NCI-H1417 treated with DMSO at 0.1 percent for 48 hours (cell line): ENCODE data around the gene ZYX.

Experiments
- DNase-seq: peaks from one replicate; lab custom pipeline; 2025; lab: John Stamatoyannopoulos, UW

The ZYX gene, protein sequence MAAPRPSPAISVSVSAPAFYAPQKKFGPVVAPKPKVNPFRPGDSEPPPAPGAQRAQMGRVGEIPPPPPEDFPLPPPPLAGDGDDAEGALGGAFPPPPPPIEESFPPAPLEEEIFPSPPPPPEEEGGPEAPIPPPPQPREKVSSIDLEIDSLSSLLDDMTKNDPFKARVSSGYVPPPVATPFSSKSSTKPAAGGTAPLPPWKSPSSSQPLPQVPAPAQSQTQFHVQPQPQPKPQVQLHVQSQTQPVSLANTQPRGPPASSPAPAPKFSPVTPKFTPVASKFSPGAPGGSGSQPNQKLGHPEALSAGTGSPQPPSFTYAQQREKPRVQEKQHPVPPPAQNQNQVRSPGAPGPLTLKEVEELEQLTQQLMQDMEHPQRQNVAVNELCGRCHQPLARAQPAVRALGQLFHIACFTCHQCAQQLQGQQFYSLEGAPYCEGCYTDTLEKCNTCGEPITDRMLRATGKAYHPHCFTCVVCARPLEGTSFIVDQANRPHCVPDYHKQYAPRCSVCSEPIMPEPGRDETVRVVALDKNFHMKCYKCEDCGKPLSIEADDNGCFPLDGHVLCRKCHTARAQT

DNA sequence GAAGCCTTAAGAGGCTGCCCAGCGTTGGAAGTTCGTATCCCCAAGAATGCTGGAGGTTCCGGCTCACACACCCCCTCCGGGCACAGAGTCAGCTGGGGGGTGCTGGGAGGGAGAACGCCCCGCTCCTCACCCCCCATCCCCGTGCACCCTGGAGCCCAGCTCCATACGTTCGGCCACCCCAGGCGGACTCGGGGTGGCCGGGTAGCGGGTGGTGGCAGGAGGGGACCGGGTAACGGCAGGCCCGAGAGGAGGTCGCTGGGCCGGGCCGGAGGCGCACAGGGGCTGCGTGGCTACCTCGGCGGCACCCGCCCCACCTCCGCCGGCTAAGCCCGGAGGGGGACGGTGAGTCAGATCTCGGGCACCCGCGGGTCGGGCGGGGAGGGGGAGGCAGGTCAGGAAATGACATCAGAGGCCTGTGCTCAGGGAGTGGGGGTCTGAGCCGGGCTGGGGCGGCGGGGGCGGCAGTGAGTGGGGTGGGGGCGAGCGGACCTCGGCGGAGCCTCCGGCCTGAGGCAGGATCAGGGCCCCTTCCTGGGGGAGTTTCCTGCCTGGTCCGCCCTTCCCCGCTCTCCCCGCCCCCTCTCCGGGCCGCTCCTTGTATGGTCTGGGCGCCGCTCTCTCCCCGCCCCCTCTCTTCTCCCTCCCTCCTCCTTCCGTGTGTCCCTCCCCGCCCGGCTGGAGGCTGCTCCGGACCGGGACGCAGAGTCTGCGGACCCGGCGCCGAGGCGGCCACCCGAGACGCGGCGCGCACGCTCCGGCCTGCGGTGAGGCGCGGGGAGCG is at the start of gene ZYX:
ZYX (plus strand) TSS at position 700 of the 781 bp plus-strand sequence. CDS start 227 bp downstream, outside the sequence.
- DNase-seq = peak; percentile 41

DNA sequence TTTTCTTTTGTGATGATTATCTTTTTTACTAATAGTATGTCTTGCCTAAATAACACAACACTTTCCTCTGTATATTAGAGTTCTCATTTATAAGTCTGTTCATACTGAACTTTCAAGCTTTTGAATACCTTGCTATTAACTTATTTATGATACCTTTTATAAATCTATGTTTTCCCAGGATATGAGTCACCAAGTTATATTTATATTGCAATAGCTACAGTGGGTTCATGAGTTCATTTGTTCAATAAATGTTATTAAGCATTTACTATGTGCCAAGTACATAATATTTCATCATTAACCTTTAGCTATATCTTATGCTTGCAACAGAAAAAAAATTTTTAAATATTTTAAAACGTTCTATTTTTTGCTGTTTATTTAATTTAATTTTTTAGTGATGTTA is 46.9 kb upstream of the ZYX start:
- no peak for DNase-seq

DNA sequence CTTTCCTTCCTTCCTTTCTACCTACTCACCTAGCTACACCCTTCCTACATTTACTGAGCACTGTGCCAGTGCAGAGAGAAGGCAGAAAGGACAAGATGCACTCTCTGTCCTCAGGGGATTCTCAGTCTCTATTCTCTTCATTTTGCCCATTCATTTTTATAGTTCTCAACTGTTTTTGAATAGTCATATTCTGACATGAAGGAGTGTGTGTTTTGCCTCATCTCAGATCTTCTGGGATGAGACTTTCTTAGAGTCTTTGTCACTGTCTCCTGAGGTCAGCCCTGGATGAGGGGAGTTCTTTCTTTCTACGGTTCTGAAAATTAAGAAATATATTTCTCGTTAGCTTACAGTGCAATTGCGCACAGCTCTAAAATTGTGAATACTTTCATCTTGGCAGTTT is 43.9 kb upstream of the ZYX start:
- DNase-seq = no peak

DNA sequence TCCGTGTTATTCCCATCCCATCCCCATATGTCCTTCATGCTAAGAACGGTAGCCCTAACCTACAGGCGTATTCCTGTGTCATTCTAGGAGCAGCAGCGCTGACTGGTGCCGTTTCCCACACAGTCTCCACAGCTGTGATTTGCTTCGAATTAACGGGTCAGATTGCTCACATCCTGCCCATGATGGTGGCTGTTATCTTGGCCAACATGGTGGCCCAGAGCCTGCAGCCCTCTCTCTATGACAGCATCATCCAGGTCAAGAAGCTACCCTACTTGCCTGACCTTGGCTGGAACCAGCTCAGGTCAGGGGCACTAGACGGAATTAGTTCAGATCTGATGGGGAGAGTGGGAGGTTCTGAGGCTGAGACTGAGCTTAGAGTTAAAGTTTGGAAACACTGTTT is 39.3 kb upstream of the ZYX start:
- no peak for DNase-seq

DNA sequence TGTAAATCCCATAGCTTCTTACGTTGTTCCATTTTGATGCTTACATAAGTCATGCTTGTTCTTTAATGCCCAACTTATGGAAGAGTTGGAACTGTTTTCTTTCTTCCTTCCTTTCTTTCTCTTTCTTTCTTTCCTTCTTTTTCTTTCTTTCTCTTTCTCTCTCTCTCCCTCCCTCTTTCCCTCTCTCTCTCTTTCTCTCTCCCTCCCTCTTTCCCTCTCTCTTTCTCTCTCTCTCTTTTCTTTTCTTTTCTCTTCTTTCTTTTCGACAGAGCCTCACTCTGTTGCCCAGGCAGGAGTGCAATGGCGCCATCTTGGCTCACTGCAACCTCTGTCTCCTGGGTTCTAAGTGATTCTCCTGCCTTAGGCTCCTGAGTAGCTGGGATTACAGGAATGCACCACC is 37.5 kb upstream of the ZYX start:
- DNase-seq = no peak

DNA sequence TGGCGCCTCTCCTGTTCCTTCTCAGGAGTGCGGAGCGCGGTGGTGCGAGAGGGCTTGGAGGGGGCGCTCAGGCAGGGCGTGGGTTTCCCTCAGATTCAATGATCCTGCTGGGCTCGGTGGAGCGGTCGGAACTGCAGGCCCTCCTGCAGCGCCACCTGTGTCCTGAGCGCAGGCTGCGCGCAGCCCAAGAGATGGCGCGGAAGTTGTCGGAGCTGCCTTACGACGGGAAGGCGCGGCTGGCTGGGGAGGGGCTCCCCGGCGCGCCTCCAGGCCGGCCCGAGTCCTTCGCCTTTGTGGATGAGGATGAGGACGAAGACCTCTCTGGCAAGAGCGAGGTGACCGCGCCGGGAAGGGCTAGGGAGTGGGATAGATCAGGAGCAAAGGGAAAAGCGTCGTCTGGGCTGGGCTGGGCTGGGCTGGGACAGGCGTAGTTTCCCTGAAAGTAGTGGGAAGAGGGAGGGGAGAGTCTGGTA is 35.7 kb upstream of the ZYX start:
- no peak for DNase-seq

DNA sequence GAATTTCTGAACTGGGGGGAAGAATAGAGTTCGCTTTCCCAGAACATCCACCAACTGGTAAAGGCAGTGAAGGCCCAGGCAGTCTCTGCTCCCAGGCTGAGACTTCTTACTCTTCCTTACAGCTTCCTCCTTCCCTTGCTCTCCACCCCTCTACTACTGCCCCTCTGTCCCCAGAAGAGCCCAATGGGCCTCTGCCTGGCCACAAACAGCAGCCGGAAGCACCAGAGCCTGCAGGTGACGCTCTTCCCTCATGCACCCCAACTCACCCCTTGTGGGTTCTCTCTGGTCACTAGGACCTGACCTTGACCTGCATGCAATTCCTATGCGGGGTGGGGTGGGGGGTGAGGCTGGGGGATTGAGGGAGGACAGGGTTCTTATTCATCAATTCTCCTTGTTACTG is 35.1 kb upstream of the ZYX start:
- DNase-seq = no peak

DNA sequence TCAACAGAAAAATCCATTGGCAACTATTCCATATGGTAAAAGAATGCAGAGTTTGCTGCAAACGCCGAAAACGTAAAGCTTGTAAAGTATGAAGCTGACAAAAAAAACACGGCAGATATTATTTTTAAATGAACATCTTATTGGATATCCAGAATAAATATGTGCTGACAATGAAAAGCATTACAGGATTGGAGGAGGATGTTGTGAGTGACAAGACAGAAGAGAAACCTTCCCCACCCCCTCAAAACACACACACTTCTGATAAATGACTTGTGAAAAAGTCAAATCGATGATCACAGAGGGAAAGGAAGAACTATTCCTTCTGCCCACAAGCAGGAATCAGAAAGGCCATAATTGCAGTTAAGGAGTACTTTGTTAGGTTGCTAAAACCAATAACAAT is 33.2 kb upstream of the ZYX start:
- DNase-seq = no peak

DNA sequence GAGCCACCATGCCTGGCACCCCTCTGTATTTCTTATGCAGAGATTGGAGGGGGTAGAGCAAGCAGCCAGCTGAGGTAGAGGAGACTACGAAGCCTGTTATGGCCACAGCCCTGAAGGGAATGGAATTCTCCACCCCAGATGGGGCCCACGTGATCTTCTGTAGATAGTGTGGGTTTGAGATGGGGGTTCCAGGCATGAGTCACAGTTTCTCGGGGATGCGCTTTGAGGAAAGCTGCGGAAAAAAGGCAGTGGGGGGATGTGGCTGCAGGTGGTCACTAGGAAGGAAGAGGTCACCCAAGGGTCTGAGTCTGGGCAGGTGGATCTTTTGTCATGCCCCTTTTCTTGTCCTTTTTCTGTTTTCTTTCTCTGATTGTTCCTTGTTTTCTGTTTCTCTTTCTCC is 30.1 kb upstream of the ZYX start:
- DNase-seq = no peak

DNA sequence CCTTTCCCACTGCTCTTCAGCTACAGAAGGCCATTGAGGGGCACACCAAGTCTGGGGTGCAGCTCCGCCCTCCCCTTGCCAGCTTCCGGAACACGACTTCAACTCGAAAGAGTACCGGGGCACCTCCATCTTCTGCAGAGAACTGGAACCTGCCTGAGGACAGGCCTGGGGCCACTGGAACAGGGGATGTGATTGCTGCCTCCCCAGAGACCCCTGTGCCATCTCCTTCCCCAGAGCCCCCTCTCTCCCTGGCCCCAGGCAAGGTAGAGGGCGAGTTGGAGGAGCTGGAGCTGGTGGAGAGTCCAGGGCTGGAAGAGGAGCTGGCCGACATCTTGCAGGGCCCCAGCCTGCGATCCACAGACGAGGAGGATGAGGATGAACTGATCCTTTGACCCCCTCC is 29.6 kb upstream of the ZYX start:
- DNase-seq = no peak

DNA sequence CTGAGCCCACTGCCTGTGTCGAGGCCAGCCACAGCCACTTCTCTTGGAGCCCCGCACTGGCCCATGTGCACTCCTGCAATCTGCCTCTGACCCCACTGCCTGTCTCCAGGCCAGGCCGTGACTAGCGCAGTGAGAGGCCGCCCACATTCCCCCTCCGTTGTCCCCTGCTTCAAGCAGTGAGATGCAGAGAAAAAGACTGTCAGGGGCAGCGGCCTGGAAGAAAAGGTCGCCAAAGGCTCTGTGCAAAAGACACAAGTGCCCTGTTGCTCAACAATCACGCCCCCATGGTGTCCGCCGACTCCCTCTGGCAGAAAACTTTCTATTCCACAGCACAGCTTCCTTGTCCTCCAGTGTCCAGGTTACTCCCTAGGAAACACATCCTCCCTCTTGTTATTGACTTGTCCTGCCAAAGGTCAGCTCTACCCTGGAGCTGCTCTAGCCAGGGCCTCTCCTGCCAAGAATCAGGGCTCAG is 28.6 kb upstream of the ZYX start:
- DNase-seq = no peak

DNA sequence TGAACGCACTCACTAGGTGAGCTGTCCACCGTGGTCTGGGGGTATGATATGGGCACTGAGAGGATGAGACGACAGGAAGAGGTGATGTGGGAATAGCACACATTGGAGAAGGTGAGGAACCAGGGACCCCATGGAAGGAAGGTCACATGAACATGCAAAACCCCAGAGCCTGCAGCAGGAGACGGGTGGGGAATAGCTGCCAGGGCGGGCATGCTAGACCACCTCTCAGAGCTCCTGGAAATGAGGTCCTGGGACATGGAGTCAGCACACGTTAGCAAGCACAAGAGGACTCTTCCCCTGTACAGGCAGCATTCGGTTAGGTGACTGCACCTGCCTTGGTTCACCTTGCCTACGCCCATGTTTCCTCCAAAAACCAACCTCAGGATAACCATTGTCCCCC is 26.8 kb upstream of the ZYX start:
- no peak for DNase-seq

DNA sequence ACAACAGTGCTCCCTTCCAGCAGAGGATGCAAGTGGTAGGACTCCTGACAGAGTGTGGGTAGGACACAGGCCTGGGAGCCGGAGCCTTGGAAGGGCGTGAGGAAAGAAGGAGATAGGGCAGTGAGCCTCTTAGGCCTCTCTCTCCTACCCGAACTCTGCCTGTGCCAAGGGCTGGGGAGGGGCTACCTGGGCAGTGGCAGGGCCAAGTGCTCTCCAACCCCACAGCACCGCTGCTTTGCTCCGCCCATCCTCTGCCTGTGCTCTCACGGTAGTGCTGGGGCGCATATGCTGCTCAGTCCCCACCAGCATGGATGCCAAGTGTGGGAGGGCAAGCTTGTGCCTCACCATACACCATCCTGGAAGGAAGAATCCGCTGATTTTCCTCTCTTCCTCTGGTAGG is 26.2 kb upstream of the ZYX start:
- no peak for DNase-seq

DNA sequence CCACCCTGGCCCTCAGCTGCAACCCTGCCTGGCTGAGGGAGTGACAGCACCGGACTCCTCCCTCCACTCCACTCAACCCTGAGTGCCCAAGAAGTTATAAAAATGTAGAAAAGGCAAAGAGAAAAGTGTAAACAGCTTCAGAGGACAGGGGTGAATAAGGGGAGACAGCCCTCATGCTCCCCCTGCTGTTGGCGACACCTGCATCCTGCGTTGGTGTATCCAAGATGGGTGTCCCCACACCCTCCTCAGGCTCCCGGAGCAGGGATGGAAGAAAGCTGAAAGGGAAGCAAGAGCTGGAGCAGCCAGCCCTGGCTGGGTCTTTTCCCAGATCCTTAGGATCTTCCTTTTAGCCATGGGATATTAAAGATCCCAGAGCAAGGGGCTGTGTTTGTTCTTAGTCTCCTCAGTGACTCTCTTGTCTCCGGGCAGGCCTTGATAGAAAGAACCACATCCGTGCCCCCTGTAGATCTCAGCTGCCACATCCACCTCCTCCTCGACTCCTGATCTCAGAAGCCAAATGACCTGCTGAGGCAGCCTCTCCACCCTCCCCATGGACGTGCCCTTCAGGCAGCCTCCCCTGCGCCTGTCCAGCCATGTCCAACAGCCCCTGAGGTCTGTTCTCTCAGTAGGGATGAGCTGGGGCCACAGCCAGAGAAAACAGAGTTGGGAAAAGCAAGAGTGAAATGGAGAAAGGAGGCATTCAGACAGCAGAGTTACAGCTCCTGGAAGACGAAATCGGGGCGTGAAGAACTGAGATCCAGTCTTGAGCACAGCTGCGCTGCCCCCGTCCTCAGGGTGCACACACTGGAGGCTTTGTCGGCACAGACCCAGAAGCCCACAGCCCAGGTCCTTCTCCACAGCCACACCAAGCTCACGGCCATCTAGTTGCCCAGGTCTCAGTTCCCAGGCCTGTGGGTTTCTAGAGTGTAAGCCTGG is 25.4 kb upstream of the ZYX start:
- DNase-seq = no peak

DNA sequence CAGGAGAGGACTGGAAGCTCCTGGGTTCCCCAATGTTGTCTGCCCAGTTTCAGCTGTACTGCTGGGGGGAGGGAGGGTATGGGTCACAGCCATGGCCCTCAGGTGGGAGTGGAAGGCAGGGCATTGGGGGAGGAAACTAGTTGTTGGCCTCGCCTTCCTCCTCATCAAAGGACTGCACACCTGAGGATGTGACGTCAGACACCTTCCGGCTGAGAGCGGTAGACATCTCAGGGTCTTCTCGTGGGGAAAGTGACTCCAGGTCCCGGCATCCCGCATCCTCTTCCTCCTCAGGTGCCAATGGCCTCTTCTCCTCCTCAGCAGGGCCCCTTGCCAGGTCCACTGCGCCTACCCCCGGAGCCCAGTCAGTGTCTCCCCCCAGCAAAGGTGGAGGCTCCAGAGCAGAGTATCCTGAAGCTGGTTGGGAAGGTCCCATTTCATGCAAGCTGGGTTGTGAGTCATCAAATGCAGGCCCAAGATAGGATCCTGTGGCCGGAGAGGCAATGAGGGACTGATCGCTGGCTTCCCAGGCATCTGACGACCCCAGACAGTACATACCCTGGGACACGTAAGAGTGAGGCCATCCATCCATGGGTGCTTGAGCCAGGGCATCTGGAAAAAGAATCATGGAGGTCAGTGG is 24.6 kb upstream of the ZYX start:
- no peak for DNase-seq

DNA sequence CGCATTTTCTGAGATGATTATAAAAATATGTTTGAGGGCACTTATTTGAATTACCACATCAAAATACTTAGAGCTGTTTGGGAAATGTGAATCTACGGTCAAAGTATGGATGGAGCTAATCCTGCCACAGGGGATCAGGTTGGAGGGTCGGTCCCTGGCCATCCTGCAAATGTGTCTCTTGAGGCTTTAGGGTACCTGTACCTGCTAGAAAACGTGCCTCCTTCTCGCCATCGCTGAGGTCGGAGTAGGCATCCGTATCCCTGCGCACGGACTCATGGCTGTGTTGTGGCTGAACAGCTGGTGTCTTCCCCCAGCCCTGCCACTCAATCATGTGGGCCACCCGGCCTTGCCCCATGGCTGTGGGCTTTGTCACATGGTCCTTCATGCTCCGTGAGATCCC is 22.5 kb upstream of the ZYX start:
- no peak for DNase-seq

DNA sequence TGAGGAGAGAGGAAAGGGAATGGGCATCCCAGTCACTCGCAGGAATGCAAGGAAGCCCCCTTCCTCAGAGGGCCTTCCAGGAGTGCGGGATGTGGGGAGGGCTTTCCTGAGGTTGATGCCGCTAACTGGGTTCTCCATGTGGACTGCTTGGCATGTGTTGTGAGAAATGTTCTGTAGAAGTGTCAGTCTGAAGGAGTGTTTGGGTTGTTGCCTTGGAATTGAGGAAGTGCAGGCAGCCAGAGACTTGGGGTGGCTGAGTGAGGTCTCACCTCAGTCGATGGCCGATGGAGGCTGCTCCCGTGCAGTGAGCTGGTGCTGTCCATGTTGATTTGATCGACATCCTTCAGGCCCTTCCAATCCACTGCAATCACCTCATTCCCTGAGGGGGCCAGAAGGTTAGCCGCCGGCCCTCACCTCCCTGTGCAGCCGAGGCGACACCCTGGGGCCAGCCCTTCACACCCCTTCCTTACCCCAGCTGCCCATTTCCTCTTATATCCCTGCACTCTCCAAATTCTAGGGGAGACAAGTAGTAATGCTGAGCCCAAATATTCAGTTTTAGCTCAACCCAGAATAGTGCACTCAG is 21.3 kb upstream of the ZYX start:
- DNase-seq = no peak

DNA sequence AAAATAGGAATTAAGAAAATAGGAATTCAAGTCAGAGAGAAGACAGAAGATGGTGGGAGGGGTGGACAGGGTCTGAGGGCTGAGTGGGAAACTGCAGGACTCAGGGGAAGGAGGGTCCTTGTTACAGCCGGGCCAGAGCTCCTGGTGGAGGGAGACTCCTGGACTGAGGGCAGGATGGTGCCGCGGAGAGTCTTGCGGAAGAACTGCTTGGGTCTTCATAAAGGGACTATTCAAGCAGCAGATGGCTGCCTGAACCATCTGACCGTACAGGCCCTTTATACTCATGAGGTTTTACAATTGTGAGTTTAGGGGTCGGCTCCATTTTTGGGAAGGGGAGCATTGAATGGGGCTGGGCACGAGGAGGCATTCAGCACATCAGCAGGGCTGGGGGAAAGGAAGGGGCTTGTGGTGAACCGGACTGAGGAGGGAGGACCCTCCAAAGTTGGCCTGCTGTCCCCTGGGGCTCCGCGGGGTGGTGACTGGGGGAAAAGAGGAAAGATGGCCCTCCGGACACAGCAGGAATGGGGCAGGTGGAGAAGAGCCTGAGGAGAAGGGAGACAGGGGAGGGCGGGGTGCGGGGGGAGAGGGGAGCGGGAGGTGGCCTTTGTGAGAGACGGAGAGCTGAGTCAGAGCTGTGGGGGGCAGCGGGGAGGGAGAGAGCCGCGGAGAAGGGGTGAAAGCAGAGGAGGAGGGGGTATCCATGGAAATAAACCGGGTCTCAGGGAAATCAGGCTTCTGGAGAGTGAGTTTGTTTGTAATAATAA is 20.2 kb upstream of the ZYX start:
- DNase-seq = peak; percentile 58

DNA sequence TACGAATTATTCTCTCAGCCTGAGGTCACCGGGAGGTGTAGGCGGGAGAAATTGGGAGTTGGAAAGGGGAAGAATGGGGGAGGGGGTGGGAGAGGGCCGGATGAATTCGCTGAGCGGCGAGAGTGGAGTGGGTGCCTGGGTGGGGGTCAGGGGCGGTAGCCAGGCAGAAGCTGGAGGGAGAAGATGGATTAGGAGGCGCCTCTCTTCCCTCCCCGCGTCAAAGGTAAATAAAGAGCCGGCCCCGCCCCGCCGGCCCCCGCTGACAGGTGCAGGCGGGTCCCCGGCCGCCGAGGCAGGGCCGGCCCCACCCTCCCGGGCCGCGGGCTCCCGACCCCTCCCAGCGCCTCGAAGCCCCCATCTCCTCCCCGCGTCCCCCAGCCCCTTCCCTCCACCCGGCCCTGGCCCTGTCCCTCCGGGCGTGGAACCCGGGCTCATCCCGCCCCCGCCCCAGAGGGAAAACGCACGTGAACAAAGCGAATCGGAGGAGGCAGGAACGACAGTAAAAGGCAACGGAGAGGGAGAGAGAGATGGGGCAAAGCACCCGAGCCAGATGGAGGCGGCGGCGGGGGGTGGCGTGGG is 19.5 kb upstream of the ZYX start:
- DNase-seq = peak; percentile 52
